CD4-positive, alpha-beta T cell treated with Interleukin-15 for 1 hour (primary cell): ENCODE measurements around the gene ATP1A1.

Experiments
- DNase-seq: peaks from one replicate; pipeline ENCODE4 v3.0.0-alpha.2; 2020

The ATP1A1 gene

GRCh38 chr1:116446686-116447085, 73.6 kb downstream of the ATP1A1 start:
- DNase-seq: no peak

GRCh38 chr1:116448785-116449385, 75.8 kb downstream of the ATP1A1 start:
- no peak for DNase-seq

GRCh38 chr1:116449578-116449977, 76.5 kb downstream of the ATP1A1 start:
- DNase-seq: no peak

DNA sequence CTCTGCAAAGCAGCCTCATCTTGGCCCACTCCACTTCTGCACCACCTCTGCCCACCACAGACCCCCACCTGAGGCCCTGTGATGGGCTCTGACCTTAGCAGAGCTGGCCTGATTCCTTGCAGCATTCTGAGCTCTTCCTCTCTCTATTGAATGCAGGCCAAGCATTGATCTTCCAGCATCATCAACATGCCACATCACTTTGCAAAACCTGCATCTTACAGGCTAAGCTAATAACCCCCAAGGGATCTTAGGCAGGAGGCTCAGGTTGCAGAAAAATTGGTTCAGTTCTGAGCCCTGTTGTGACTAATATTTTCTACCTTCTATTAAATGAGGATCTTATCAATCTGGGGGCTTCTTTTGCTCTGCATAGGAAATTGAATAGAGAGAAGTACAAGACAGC, 78.7 kb downstream of the ATP1A1 start:
- DNase-seq: no peak

GRCh38 chr1:116453481-116453880, 80.4 kb downstream of the ATP1A1 start:
- no peak for DNase-seq

GRCh38 chr1:116453906-116454305, 80.9 kb downstream of the ATP1A1 start:
- no peak for DNase-seq
